Measurements from ENCODE around the gene BMP6.

Gene BMP6

GRCh38 chr6:7785243-7786035, 59.5 kb downstream of the BMP6 start:
- Histone ChIP-seq H3K27me3 (replicated peaks; ENCODE audit: insufficient read depth, low read length) (no peaks in the 10 kb centered on the region), H2AFZ (ENCODE audit: low read length) (no peak overlapping the region), H3K4me1 (ENCODE audit: low read length) (peaks cover 11% of the 10 kb centered on the region), H3K9ac (ENCODE audit: low read length) (no peak overlapping the region), H4K20me1 (ENCODE audit: insufficient read depth, low read length) (0 out of 2 replicates have a peak, but pooled peaks cover 5% of the 10 kb centered on the region), H3F3A (ENCODE audit: insufficient read depth, low read length) (0 out of 2 replicates have a peak, but pooled peaks cover 4% of the 10 kb centered on the region), H3K4me2 (ENCODE audit: low read depth, low read length) (no peak overlapping the region), H3K9me3 (replicated peaks; ENCODE audit: insufficient read depth, low read length) (no peaks in the 10 kb centered on the region), H3K4me3 (ENCODE audit: low read length) (no peak overlapping the region), H3K27ac (ENCODE audit: low read length) (no peak overlapping the region), H3K36me3 (replicated peaks; ENCODE audit: insufficient read depth, low read length) (no peaks in the 10 kb centered on the region), H3K79me2 (ENCODE audit: low read length) (peaks cover 96% of the 10 kb centered on the region), H3K9me2 (replicated peaks; ENCODE audit: insufficient read depth, low read length) (no peaks in the 10 kb centered on the region)
- TF ChIP-seq CTCF (IDR thresholded peaks at IDR 0.05; ENCODE audit: low read length) = no peak
- TF ChIP-seq EZH2phosphoT487 (IDR thresholded peaks at IDR 0.05; ENCODE audit: low read length) = no peak
- no peak for TF ChIP-seq EZH2 (optimal IDR thresholded peaks at IDR 0.05; ENCODE audit: low read depth, low read length)
- no peak for DNase-seq

- Histone ChIP-seq H3K9me3 (replicated peaks; ENCODE audit: insufficient read depth, low read length) (no peaks in the 10 kb centered on the region), H3K4me1 (ENCODE audit: low read length) (peaks cover 11% of the 10 kb centered on the region), H2AFZ (ENCODE audit: low read length) (no peak overlapping the region), H3K36me3 (replicated peaks; ENCODE audit: insufficient read depth, low read length) (no peaks in the 10 kb centered on the region), H3K4me2 (ENCODE audit: low read depth, low read length) (no peak overlapping the region), H3K79me2 (ENCODE audit: low read length) (peaks cover 98% of the 10 kb centered on the region), H3K9me2 (replicated peaks; ENCODE audit: insufficient read depth, low read length) (no peaks in the 10 kb centered on the region), H3K9ac (ENCODE audit: low read length) (no peak overlapping the region), H3K27me3 (replicated peaks; ENCODE audit: insufficient read depth, low read length) (no peaks in the 10 kb centered on the region), H3K27ac (ENCODE audit: low read length) (no peak overlapping the region), H3F3A (ENCODE audit: insufficient read depth, low read length) (0 out of 2 replicates have a peak, but pooled peaks cover 4% of the 10 kb centered on the region), H3K4me3 (ENCODE audit: low read length) (no peak overlapping the region), H4K20me1 (ENCODE audit: insufficient read depth, low read length) (0 out of 2 replicates have a peak, but pooled peaks cover 5% of the 10 kb centered on the region)
- no peak for DNase-seq
- TF ChIP-seq EZH2 (optimal IDR thresholded peaks at IDR 0.05; ENCODE audit: low read depth, low read length) = no peak
- no peak for TF ChIP-seq CTCF (IDR thresholded peaks at IDR 0.05; ENCODE audit: low read length)
- no peak for TF ChIP-seq EZH2phosphoT487 (IDR thresholded peaks at IDR 0.05; ENCODE audit: low read length)
Measured at GRCh38 chr6:7786214-7786661, 60.3 kb downstream of the BMP6 start.

- Histone ChIP-seq H3K9ac (ENCODE audit: low read length) (no peak overlapping the region), H3K4me3 (ENCODE audit: low read length) (no peak overlapping the region), H3K9me3 (replicated peaks; ENCODE audit: insufficient read depth, low read length) (no peaks in the 10 kb centered on the region), H3K27me3 (replicated peaks; ENCODE audit: insufficient read depth, low read length) (no peaks in the 10 kb centered on the region), H3K27ac (ENCODE audit: low read length) (no peak overlapping the region), H3K36me3 (replicated peaks; ENCODE audit: insufficient read depth, low read length) (no peaks in the 10 kb centered on the region), H3F3A (ENCODE audit: insufficient read depth, low read length) (no peaks in the 10 kb centered on the region), H3K4me2 (ENCODE audit: low read depth, low read length) (no peak overlapping the region), H2AFZ (ENCODE audit: low read length) (no peak overlapping the region), H3K79me2 (ENCODE audit: low read length) (peaks cover 98% of the 10 kb centered on the region), H3K9me2 (replicated peaks; ENCODE audit: insufficient read depth, low read length) (no peaks in the 10 kb centered on the region), H4K20me1 (ENCODE audit: insufficient read depth, low read length) (0 out of 2 replicates have a peak, but pooled peaks cover 5% of the 10 kb centered on the region), H3K4me1 (ENCODE audit: low read length) (peaks cover 11% of the 10 kb centered on the region)
- no peak for DNase-seq
- TF ChIP-seq CTCF (IDR thresholded peaks at IDR 0.05; ENCODE audit: low read length) (no peak), EZH2 (optimal IDR thresholded peaks at IDR 0.05; ENCODE audit: low read depth, low read length) (no peak), EZH2phosphoT487 (IDR thresholded peaks at IDR 0.05; ENCODE audit: low read length) (no peak)
Measured at GRCh38 chr6:7787137-7787608, 61.3 kb downstream of the BMP6 start.

Measured in MM.1S (cell line).